Pons (tissue), 1 donor: Measurements from ENCODE around the gene ADAMTS8.
A peak's percentile ranks its signal among the peaks of the same experiment; 100 is the strongest.
"Not testable (repeated sequence)": the region's sequence is repeated elsewhere in the genome, so short reads cannot be mapped to it uniquely, and the experiment has no call there.

Experiments used
- DNase-seq: peaks from one replicate; pipeline ENCODE4 v3.0.0-alpha.2; 2016; ENCODE audit warnings: low spot score

Gene ADAMTS8

DNA sequence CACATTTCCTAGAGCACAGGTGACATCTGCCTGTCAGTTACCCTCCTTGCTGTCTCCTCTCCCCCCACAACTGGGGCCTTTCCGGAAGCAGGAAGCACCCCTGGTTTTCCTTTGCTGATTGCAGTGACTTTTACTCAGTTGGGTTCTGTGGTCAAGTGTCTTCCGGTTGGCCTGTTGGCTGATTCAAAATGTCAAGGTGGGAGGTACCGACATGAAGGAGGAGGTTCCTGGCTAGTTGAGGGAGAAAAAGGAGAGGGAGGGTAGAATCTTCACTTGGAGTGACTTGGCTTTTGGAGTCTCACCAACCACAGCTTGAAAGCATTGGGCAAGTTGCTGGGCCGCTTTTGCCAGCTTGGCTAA is 10.7 kb upstream of the ADAMTS8 start:
- no peak for DNase-seq

DNA sequence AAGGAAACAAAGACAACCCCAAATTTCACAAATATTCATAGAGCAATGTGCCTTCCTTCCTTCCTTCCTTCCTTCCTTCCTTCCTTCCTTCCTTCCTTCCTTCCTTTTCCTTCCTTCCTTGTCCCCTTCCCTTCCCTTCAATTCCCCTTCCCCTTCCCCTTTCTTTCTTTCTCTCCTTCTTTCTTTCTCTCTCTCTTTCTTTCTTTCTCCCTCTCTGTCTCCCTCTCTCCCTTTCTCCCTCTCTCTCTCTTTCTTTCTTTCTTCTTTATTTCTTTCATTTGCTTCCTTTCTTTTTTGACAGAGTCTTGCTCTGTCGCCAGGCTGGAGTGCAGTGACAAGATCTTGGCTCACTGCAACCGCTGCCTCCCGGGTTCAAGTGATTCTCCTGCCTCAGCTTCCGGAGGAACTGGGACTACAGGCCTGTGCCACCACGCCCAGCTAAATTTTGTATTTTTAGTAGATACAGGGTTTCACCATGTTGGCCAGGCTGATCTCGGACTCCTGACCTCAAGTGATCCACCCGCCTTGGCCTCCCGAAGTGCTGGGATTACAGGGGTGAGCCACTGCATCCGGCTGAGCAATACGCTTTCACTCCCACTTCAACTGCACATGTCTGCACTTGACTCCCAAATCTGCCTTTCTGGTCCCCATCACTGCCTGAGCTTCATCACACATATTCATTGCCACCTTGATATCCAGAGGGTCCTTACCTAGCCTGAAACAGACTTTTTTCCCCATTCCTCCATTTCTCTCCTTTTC is 10.2 kb upstream of the ADAMTS8 start:
- DNase-seq: not testable (repeated sequence)

DNA sequence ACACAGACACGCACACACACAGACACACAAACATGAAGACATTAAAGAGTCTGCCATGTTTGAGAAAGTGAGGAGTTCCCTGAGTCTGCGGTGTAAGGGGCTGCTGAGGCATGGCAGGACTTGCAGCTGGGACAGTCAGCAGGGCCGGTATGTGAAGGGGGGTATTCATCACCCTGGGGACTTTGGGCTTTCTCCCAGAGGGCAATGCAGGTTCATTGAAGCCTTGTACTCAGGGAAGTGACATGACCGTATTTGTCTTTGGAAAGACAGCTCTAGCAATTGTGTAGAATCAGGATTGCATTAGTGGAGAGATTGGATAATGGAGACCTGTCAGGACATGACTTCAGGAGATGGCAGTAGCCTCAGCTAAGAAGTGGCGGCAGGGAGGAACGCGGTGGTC is 9.4 kb upstream of the ADAMTS8 start:
- DNase-seq: no peak

DNA sequence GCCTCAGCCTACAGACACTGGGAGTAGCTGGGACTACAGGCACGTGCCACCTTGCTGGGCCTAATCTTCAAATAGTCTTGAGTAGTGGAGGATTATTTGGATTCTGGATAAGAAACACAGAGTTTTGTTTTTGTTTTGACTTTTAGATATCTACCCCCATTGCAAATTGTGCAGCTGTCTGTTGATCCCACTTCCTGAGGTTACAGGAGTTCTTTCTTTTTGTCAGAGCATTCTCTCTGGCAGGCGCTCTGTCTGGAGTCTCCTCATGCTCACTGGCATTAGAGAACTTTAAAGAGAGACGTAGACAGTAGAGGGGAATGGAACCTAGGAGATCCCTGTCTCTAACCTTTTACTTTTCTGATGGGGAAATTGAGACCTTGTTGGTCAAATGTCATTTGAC is 7.8 kb upstream of the ADAMTS8 start:
- DNase-seq: no peak

DNA sequence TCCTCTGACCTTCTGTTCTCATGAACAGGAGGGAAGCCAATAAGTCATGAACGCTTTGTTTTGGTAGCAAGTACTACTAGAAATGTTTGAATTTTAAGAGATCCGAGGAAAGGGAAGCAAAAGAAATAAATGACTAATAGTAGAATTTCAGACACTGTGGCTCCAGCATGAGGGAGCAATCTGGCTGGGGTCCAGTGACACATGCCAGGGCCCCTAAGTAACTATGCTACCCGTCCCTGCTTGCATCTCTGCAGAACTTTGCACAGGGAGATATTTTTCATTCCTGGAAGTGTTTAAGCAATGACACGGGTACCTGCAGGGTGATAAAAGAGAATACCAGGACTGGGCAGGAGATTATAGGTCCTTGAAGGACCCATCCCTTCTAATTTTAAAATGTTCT is 7.3 kb upstream of the ADAMTS8 start:
- no peak for DNase-seq

DNA sequence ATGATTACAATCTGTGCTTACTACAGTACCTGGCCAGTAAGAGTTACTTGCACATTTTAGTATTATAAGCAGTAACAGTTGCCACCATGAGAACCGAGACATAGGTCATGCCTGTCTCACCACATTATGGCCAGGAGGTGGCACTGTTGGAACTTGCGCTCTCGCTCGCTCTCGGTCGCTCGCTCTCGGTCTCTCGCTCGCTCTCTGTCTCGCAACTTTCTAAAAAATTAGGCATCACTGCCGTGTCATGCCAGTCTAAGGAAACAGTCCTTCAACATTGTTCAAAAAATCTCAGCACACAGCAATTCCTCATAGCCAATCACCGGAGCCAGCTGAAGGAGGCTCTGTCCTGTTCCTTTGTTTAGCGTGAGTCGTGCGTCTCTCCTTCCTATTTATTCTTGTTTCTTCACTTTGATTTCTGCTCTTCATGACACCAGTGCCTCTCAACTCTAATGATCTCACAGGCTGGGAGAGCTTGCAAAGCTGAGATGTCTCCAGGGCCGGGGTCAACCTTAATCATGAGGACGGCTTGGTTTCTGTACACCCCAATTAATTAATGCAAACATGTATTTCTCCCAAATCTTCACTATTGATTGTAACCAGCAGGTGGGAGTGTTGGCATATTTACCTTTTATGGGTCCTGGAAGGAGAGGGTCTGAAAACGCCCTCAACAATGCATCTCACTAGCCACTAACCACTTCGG is 6.3 kb upstream of the ADAMTS8 start:
- peak; percentile 93 for DNase-seq

DNA sequence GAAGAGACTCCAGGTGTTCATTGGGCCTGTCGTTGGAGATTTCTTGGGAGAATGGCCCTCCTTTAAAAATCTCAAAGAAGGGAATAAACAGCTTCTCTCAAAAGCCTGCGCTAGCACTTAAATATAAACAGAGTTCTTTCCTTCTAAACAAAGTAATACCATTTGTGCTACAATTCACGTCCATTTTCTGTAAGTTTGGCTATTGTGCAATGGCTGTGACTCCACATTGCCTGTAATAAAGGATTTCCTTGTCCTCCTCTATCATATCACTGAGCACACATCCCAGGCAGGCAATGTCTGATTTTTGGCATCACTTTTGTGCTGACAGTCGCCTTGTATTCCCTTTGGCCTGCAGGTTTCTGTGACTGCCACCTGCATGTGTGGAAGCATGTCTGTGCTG is 4.9 kb upstream of the ADAMTS8 start:
- DNase-seq: no peak

DNA sequence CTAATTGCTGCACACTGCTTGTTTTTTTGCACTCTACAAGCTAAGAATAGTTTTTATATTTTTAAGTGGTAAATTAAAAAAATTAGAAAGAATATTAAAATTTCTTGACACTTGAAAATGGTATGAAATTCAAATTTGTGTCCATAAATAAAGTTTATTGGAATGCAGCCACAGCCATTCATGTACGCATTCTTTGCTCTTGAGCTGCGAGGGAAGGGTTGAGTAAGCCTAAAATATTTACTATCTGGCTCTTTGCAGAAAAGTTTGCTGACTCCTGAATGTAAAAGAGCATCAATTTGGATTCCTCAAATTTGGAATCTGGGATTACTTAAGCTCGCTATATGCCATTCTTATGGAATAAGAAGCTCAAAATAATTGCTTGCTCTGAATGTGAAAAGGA is 3.4 kb upstream of the ADAMTS8 start:
- DNase-seq: no peak

DNA sequence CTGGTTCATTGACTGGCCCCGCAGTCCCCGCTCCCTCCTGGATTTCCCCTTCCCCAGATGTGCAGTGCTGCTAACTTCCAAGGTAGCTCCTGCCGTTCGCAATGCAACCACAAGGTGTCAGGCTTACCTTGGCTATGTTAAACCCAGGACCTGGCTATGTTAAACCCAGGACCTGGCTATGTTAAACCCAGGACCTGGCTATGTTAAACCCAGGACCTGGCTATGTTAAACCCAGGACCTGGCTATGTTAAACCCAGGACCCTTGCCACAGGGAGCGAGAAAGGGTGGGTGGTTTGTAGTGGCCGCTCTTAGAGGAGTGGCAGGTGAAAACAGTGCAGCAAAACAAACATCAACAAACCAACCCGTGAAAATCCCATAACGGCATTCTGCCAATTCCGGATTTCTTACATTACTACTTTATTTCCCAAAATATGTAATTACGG is 2.9 kb upstream of the ADAMTS8 start:
- DNase-seq: peak; percentile 70

DNA sequence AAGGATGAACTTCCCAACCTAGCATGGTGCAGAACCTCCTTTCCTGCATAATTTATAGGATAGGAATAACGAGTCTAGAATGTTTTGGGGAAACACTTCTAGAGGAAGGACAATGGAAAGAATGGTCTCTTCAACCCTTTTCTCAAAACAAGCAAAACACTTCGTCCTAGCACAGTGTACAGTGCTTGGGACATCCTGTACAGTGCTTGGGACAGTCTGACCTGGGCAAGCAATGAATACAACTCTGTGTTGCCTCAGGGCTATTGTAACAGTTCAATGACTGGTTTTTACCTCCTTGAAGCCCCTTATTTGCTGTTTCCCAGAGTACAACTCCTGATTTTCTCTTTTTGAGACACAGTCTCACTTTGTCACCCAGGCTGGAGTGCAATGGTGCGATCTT is 1.6 kb upstream of the ADAMTS8 start:
- no peak for DNase-seq

DNA sequence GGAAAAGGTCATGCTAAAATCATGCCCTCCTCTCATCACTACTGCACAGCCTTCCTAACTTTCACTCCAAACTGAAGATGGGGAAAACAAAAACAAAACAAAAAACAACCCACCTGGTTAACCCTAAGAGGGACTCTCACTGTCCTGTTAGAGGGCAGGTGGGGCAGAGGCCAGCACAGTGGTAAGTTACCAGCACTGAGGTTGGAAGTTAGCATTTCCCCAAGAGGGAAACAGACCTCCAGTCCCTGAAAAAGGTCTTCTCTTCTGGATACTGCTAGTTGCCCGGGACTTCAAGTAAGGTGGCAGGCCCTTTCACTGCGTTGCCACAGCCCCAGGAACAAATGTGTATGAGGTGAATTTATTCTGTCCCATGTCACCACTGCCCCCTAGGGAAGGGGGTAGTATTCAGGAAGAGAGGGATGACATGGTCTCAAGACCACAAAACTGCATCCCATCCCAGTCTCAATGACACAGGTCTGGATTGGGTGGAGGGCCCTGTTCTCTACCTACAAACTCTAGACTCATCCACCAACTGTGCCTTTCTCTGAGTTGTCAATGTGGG is 792 bp upstream of the ADAMTS8 start:
- DNase-seq: no peak

DNA sequence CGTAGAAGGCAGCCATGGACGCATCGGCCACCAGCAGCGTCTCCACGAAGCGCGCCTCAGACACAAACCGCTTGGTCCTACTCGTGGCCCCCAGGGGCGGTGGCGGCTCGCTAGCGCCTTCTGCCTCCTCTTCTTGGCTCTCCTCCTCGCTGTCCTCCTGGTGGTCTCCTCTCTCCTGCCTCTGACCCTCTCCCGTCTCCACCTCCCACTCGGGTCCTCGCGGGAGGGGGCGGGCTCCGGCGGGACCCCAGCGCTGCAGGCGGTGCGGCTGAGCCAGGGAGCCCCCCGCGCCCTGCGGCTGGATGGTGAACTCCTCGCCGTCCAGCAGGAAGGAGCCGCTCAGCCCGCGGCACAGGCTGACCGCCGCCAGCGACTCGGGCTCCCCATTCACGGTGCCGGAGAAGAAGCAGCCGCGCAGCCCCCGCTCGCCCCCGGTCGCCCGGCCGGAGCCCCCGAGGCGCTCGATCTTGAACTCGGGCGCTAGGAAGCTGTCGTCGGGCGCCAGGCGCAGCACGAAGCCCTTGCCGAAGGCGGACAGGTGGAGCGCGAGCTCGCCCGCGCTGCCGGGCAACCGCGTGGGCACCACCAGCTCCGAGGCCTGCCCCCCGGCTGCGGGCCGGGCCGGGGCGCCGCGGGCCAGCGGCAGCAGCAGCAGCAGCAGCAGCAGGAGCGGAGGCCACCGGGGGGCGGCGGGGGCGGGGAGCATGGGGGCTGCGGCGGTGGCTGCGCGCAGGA is 661 bp downstream of the ADAMTS8 start:
- DNase-seq: no peak

DNA sequence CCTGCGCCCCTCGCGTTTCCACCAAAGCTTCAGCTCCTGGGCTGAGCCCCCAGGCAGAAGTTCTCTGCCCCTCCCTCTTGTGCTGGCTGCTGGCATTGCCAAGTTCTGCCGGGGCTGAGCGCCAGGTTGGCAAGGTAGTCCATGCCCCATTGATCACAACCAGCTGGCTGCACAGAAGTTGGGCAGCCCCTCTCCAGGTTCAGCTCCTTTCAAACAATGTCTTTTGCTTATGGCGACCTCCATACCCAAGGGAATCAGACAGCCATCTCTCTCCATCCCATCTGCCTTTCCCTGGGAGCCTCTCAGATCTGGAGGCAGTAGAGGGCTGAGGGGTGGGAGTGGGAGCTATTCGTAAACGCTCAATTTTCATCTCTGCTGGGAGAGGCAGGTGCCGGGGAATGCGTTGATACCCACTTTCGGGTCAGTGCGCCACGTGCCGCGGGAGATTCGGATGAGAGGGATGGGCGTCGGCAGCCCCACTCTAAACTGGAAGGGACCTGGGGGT is 1.5 kb downstream of the ADAMTS8 start:
- no peak for DNase-seq

DNA sequence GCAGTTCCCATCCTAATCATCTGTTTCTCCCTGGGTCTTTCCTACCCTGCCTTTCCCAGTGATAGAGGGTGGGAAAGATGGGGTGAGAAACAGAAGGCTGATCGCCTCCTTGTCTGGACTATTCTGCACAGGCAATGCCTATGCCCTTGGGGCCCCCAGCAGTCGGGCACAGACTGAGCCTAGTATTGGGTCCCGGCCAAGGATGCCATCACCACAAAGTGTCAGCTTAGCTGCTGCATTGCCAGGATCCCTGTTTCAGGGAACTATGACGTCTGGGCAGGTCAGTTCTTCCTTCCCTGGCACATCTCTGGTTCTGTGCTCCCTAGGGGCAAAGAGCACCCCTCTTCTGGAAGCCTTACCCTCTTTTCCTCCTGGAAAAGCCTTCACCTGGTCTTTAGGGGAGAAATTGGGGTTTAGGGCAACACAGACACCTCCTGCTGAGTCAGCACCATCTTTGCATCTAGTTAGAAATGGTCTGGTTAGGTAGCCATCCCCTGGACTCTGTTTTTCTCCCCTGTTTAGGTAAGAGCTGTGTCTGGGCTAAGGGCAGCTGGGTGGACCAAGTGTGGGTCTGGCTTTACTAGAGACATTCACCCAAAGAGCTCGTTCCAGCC is 2.1 kb downstream of the ADAMTS8 start:
- DNase-seq: peak; percentile 51

DNA sequence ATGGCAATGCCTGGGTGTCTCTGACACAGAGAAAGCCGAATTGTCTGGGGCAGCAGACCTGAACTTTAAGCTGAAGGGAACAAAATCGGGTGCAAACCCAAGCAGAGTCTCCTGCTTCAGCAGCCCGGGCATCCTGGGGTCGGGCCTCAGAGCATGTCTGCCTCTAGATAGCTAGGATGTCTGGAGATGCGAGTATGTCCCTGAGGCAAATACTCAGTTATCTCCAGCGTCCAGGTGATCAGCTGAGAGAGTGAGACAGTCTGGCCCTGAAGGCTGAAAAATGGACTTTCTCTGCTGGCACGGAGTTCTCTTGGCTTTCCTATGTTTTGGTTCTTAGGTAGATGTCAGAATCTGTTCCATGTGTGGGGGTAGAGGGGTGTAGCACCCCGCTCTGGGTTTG is 3.3 kb downstream of the ADAMTS8 start:
- no peak for DNase-seq

DNA sequence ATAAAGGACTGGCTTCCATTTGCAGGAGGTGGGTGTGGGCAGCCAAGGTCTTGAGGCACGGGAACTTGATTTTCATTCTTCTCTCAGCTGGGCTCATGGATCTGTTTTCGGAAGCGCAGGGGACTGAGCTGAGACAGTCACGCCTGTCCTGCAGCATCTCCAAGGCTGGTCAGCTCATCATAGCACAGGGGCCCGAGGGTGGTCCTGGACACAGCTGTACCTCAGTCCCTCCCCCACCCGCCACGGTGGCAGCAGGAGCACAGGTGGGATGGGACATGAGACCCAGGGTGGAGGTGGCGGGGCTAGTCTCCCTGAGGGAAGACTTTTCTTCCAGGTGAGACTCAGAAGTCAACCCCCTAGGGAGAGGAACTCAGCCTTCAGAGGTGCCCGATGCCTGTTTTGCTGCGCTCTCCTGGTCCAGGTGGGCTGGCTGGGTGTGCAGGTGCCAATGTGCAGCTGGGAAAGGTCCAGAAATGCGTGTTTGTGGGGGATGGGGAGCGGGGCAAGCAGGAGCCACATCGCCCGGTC is 3.7 kb downstream of the ADAMTS8 start:
- DNase-seq: no peak

DNA sequence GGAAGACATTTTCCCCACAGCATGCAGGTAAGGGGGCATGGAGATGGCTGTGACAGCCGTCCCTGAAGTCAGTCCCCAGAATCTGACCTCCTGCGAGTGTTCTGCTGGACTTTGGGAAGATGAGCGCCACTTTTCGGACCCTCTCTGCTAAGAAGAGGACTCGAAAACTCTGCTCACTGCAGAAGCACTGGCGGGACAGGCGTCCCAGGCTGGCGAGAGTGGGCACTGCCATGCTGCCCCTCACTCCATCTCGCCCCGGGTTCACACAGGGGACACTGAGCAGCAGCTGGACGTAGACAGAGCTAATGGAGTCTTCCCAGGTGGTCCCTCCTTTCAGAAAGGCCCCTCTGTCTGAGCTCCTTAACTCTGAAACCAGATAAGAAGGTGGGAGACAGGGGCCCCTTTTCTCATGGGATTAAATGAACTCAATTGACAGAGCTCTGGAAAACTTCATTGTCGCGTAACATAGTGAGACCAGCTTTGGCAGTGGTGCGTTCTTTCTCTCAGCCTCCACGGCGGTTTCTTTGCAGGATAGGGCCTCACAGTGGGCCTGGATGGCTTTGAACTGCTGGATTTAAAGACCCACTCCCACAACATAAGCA is 4.8 kb downstream of the ADAMTS8 start:
- DNase-seq: no peak

DNA sequence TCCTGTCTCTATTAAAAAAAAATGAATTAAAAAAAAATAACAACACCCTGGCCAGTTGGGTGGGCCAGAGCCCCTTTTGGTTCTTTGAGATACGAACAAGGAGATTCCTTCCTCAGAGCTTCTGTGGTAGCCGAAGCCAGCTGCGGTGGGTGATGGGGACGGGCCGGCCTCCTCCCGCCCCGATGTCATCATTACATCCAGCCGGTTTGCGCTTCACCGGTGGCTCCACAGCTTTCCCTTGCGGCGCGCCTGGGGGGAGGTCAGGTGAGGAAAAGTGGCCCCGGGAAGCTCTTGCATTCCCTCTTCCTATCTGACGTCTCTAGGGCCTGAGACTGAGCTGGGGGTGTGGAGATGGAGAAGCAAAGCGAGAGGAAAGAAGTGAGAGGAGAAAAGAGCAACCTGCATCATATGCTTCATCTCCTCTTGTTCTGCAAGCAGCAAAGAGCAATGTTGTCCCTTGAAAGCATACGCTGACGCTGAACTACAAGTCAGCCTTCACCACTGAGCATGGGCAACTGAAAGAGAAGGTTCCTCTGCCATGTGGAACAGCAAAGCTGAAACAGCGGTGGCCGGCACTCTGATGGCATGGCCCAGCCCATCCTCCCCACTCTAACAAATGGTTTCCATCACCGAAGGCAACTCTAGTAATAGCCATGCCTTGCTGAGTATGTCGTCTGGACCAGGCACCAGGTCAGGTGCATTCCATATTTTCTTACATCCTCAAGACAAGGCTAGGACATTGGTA is 6.0 kb downstream of the ADAMTS8 start:
- no peak for DNase-seq

DNA sequence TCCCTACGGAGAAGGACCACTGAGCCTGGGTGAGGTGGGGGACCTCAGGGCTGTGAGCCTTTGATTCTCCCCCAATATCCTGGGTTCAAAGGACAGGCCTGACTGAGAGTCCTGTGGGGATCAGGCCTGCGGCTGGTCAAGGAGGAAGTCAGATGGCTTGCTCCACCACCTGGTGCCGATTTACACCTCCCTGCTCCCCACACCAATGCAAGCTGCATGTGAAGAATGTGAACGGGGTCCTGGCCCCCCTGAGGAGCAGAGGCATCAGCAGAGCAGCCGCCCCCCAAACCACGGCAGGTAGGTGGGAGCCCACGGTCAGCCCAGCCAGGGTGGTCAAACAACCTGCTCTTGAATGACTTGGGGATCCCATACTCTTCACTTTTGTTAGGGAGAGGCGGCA is 6.7 kb downstream of the ADAMTS8 start:
- no peak for DNase-seq

DNA sequence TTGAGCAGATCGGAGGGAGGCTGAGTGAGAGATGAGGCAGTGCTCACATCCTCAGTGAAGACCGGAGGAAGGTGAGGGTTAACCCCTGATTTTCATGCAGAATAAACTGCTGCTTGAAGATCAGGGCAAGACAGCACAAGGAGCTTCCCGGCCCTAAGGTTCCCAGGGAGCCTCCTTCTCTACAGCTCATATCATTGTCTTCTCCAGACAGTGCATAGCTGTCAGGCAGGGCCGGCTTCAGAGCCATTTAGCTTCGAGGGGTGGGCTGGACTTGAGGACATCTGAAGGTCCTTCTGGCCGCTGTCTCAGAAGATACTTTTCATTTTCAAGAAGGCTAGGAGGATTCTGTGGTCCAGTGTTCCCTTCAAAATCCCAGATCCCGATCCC is 7.2 kb downstream of the ADAMTS8 start:
- no peak for DNase-seq
